ENCODE results near the gene CACNG7.
A peak's percentile ranks its signal among the peaks of the same experiment; 100 is the strongest.
"Not testable (repeated sequence)": the region's sequence is repeated elsewhere in the genome, so short reads cannot be mapped to it uniquely, and the experiment has no call there.

The CACNG7 gene

GRCh38 chr19:53908935-53909415 lies at the start of gene CACNG7:
Gene CACNG7 (plus strand): TSS chr19:53909278. CDS start chr19:53912832, 3,554 bp downstream.
- DNase-seq (ENCODE audit: low spot score in 2 of 2) (no peak), ATAC-seq (replicated peaks; ENCODE audit: extremely low read depth, poor library complexity, severe bottlenecking) (no peak)
- Mint-ChIP-seq H3K27ac (ENCODE audit: low read depth) (peak within 1 kb of the TSS; percentile 7), H3K4me1 (peaks cover 43% of the 10 kb centered on the region), H3K4me3 (peak within 1 kb of the TSS; percentile 22), H3K9me3 (no peaks in the 10 kb centered on the region), H3K36me3 (ENCODE audit: insufficient read depth) (peaks cover 3% of the 10 kb centered on the region), H3K27me3 (peaks cover 87% of the 10 kb centered on the region)

GRCh38 chr19:53864308-53864836 lies 44.7 kb upstream of the CACNG7 start:
- Mint-ChIP-seq H3K9me3 (no peaks in the 10 kb centered on the region), H3K27me3 (no peaks in the 10 kb centered on the region), H3K36me3 (ENCODE audit: insufficient read depth) (peaks cover 28% of the 10 kb centered on the region), H3K27ac (ENCODE audit: low read depth) (no peak overlapping the region), H3K4me1 (peaks cover 30% of the 10 kb centered on the region), H3K4me3 (no peak overlapping the region)
- DNase-seq (ENCODE audit: low spot score in 2 of 2) (no peak), ATAC-seq (replicated peaks; ENCODE audit: extremely low read depth, poor library complexity, severe bottlenecking) (no peak)

- peaks cover 35% of the 10 kb centered on the region for H3K36me3 Mint-ChIP-seq (ENCODE audit: insufficient read depth)
- H3K27ac Mint-ChIP-seq (ENCODE audit: low read depth) = peak overlapping the region; percentile 100
- DNase-seq (ENCODE audit: low spot score in 2 of 2) (no peak), ATAC-seq (replicated peaks; ENCODE audit: extremely low read depth, poor library complexity, severe bottlenecking) (no peak)
- peak overlapping the region; percentile 94 for H3K4me3 Mint-ChIP-seq
- H3K27me3 Mint-ChIP-seq = no peaks in the 10 kb centered on the region
- H3K4me1 Mint-ChIP-seq = peaks cover 32% of the 10 kb centered on the region
- no peaks in the 10 kb centered on the region for H3K9me3 Mint-ChIP-seq
Observed at GRCh38 chr19:53865523-53865917, 43.6 kb upstream of the CACNG7 start.

- H3K36me3 Mint-ChIP-seq (ENCODE audit: insufficient read depth) = peaks cover 42% of the 10 kb centered on the region
- H3K27ac Mint-ChIP-seq (ENCODE audit: low read depth) = peak overlapping the region; percentile 100
- H3K27me3 Mint-ChIP-seq = no peaks in the 10 kb centered on the region
- peaks cover 38% of the 10 kb centered on the region for H3K4me1 Mint-ChIP-seq
- H3K9me3 Mint-ChIP-seq = no peaks in the 10 kb centered on the region
- peak; percentile 59 to 74 for DNase-seq (ENCODE audit: low spot score in 2 of 2)
- ATAC-seq (replicated peaks; ENCODE audit: extremely low read depth, poor library complexity, severe bottlenecking) = peak; percentile 13
- H3K4me3 Mint-ChIP-seq = peak overlapping the region; percentile 94
Observed at GRCh38 chr19:53865918-53866864, 42.9 kb upstream of the CACNG7 start.

- Mint-ChIP-seq H3K27ac (ENCODE audit: low read depth) (peak overlapping the region; percentile 100), H3K4me1 (peaks cover 45% of the 10 kb centered on the region), H3K36me3 (ENCODE audit: insufficient read depth) (peaks cover 48% of the 10 kb centered on the region), H3K27me3 (no peaks in the 10 kb centered on the region), H3K9me3 (no peaks in the 10 kb centered on the region), H3K4me3 (peak overlapping the region; percentile 94)
- no peak for ATAC-seq (replicated peaks; ENCODE audit: extremely low read depth, poor library complexity, severe bottlenecking)
- DNase-seq (ENCODE audit: low spot score in 2 of 2) = no peak
Observed at GRCh38 chr19:53866865-53867224, 42.2 kb upstream of the CACNG7 start.

- peak within 1 kb of the TSS; percentile 94 for H3K4me3 Mint-ChIP-seq
- no peaks in the 10 kb centered on the region for H3K9me3 Mint-ChIP-seq
- ATAC-seq (replicated peaks; ENCODE audit: extremely low read depth, poor library complexity, severe bottlenecking) (peak; percentile 71), DNase-seq (ENCODE audit: low spot score in 2 of 2) (peak; percentile 99 to 100)
- H3K27ac Mint-ChIP-seq (ENCODE audit: low read depth) = peak within 1 kb of the TSS; percentile 100
- H3K27me3 Mint-ChIP-seq = no peaks in the 10 kb centered on the region
- H3K36me3 Mint-ChIP-seq (ENCODE audit: insufficient read depth) = peaks cover 53% of the 10 kb centered on the region
- H3K4me1 Mint-ChIP-seq = peaks cover 47% of the 10 kb centered on the region
Observed at GRCh38 chr19:53867225-53868090, 41.6 kb upstream of the CACNG7 start, which contains the start of gene MYADM. Gene MYADM (plus strand): TSS chr19:53867883. CDS start chr19:53873530, 5,647 bp downstream.

GRCh38 chr19:53868091-53868891 lies 40.8 kb upstream of the CACNG7 start:
- Mint-ChIP-seq H3K27ac (ENCODE audit: low read depth) (peak overlapping the region; percentile 100), H3K27me3 (no peaks in the 10 kb centered on the region), H3K4me3 (peak overlapping the region; percentile 94), H3K4me1 (peaks cover 54% of the 10 kb centered on the region), H3K9me3 (no peaks in the 10 kb centered on the region), H3K36me3 (ENCODE audit: insufficient read depth) (peaks cover 61% of the 10 kb centered on the region)
- ATAC-seq (replicated peaks; ENCODE audit: extremely low read depth, poor library complexity, severe bottlenecking) = no peak
- peak in 1 of 2 donors; percentile 55 for DNase-seq (ENCODE audit: low spot score in 2 of 2)

- Mint-ChIP-seq H3K9me3 (peaks cover 4% of the 10 kb centered on the region), H3K27me3 (no peaks in the 10 kb centered on the region), H3K4me1 (peaks cover 63% of the 10 kb centered on the region), H3K36me3 (ENCODE audit: insufficient read depth) (peaks cover 70% of the 10 kb centered on the region), H3K27ac (ENCODE audit: low read depth) (peak overlapping the region; percentile 100), H3K4me3 (peak overlapping the region; percentile 94)
- DNase-seq (ENCODE audit: low spot score in 2 of 2) = peak; percentile 89 to 92
- peak; percentile 39 for ATAC-seq (replicated peaks; ENCODE audit: extremely low read depth, poor library complexity, severe bottlenecking)
Observed at GRCh38 chr19:53868892-53869804, 39.9 kb upstream of the CACNG7 start.

DNA sequence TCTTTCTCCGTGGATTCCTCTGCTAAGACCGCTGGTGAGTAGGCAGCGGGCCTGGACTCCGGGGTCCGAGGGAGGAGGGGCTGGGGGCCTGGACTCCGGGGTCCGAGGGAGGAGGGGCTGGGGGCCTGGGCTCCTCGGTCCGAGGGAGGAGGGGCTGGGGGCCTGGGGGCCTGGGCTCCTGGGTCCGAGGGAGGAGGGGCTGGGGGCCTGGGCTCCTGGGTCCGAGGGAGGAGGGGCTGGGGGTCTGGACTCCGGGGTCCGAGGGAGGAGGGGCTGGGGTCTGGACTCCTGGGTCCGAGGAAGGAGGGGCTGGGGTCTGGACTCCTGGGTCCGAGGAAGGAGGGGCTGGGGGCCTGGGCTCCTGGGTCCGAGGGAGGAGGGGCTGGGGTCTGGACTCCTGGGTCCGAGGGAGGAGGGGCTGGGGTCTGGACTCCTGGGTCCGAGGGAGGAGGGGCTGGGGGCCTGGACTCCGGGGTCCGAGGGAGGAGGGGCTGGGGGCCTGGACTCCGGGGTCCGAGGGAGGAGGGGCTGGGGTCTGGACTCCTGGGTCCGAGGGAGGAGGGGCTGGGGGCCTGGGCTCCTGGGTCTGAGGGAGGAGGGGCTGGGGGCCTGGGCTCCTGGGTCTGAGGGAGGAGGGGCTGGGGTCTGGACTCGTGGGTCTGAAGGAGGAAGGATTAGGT lies 39.1 kb upstream of the CACNG7 start:
- Mint-ChIP-seq H3K9me3 (peaks cover 10% of the 10 kb centered on the region), H3K4me1 (peaks cover 71% of the 10 kb centered on the region), H3K27ac (ENCODE audit: low read depth) (peak overlapping the region; percentile 100), H3K36me3 (ENCODE audit: insufficient read depth) (peaks cover 78% of the 10 kb centered on the region), H3K4me3 (peak overlapping the region; percentile 94)
- not testable (repeated sequence) for H3K27me3 Mint-ChIP-seq; DNase-seq (ENCODE audit: low spot score in 2 of 2); ATAC-seq (replicated peaks; ENCODE audit: extremely low read depth, poor library complexity, severe bottlenecking)

- H3K4me1 Mint-ChIP-seq = peaks cover 72% of the 10 kb centered on the region
- peak overlapping the region; percentile 100 for H3K27ac Mint-ChIP-seq (ENCODE audit: low read depth)
- H3K4me3 Mint-ChIP-seq = peak overlapping the region; percentile 66
- H3K27me3 Mint-ChIP-seq = no peaks in the 10 kb centered on the region
- peaks cover 10% of the 10 kb centered on the region for H3K9me3 Mint-ChIP-seq
- H3K36me3 Mint-ChIP-seq (ENCODE audit: insufficient read depth) = peaks cover 83% of the 10 kb centered on the region
- ATAC-seq (replicated peaks; ENCODE audit: extremely low read depth, poor library complexity, severe bottlenecking) = no peak
- peak in 1 of 2 donors; percentile 21 for DNase-seq (ENCODE audit: low spot score in 2 of 2)
Observed at GRCh38 chr19:53870485-53870844, 38.6 kb upstream of the CACNG7 start.
